GM23248 (cell line): ENCODE data around the gene PHRF1. TPM values are rescaled to one million over a fixed set of nuclear protein-coding genes. Genes with fewer than 3 reads are reported as not detected.

Source experiments
- DNase-seq: peaks from one replicate; pipeline ENCODE4 v3.0.0-alpha.2; 2015
- H2AFZ ChIP-seq: fragments of 200-600 bp; sonication (generic); 2 replicates; pipeline ENCODE4 v1.6.1; 2016; ENCODE audit warnings: antibody characterized with exemption
- H3F3A ChIP-seq: fragments of 200-600 bp; sonication (generic); 2 replicates; pipeline ENCODE4 v1.6.1; 2016; ENCODE audit warnings: mild to moderate bottlenecking, antibody characterized with exemption, mixed run types; ENCODE audit not compliant: insufficient read depth
- H3K27ac ChIP-seq: fragments of 200-600 bp; sonication (generic); 2 replicates; pipeline ENCODE4 v1.5.1; 2016; ENCODE audit warnings: mild to moderate bottlenecking
- H3K27me3 ChIP-seq: fragments of 200-600 bp; sonication (generic); replicated peaks from 2 replicates; pipeline ENCODE4 v1.6.1; 2016; ENCODE audit warnings: mild to moderate bottlenecking; ENCODE audit not compliant: insufficient read depth
- H3K36me3 ChIP-seq: fragments of 200-600 bp; sonication (generic); 2 replicates; pipeline ENCODE4 v1.6.1; 2016; ENCODE audit warnings: low read depth, mild to moderate bottlenecking
- H3K4me1 ChIP-seq: fragments of 200-600 bp; sonication (generic); 2 replicates; pipeline ENCODE4 v1.6.1; 2016; ENCODE audit warnings: mild to moderate bottlenecking; ENCODE audit not compliant: insufficient read depth
- H3K4me2 ChIP-seq: fragments of 200-600 bp; sonication (generic); one replicate; pipeline ENCODE4 v1.6.1; 2016; ENCODE audit warnings: mild to moderate bottlenecking; ENCODE audit not compliant: unreplicated experiment
- H3K4me3 ChIP-seq: fragments of 200-600 bp; sonication (generic); 2 replicates; pipeline ENCODE4 v1.5.1; 2016; ENCODE audit warnings: mild to moderate bottlenecking
- H3K79me2 ChIP-seq: fragments of 200-600 bp; sonication (generic); 2 replicates; pipeline ENCODE4 v1.6.1; 2016; ENCODE audit warnings: mild to moderate bottlenecking; ENCODE audit not compliant: insufficient read depth
- H3K9ac ChIP-seq: fragments of 200-600 bp; sonication (generic); 2 replicates; pipeline ENCODE4 v1.6.1; 2016; ENCODE audit warnings: mild to moderate bottlenecking
- H3K9me2 ChIP-seq: fragments of 200-600 bp; sonication (generic); 2 replicates; pipeline ENCODE4 v1.6.1; 2016; ENCODE audit warnings: mixed run types, mild to moderate bottlenecking, moderate library complexity; ENCODE audit not compliant: insufficient read depth
- H3K9me3 ChIP-seq: fragments of 200-600 bp; sonication (generic); one replicate; pipeline ENCODE4 v1.6.1; 2017; ENCODE audit warnings: low read depth
- H4K20me1 ChIP-seq: fragments of 200-600 bp; sonication (generic); 2 replicates; pipeline ENCODE4 v1.6.0; 2016; ENCODE audit not compliant: insufficient read depth
- EZH2 ChIP-seq: fragments of 200-600 bp; sonication (generic); IDR thresholded peaks from 2 replicates; pipeline ENCODE4 v1.6.1; 2018; ENCODE audit warnings: antibody characterized with exemption, mild to moderate bottlenecking; ENCODE audit not compliant: insufficient read depth, poor library complexity, severe bottlenecking
- EZH2phosphoT487 ChIP-seq: fragments of 200-600 bp; sonication (generic); IDR thresholded peaks from 2 replicates; pipeline ENCODE4 v1.6.1; 2018; ENCODE audit warnings: antibody characterized with exemption, moderate library complexity, mild to moderate bottlenecking, low read depth; ENCODE audit not compliant: insufficient read depth
- WGBS, 2 experiments: methylation state at CpG; one replicate each; pipeline ENCODE4 v1.1.6; 2015 to 2017; ENCODE audit warnings: low lambda C conversion rate in 2 of 2, low coverage in 1 of 2; ENCODE audit errors: missing lambda C conversion rate in 2 of 2; 5-methylcytosine and 5-hydroxymethylcytosine counted together
- in situ Hi-C: fragments of 300-500 bp; cut with MboI; formaldehyde crosslinking; loops from 2 replicates; pipeline ENCODE4 v1.15.0; 2020
- polyA plus RNA-seq: library from polyadenylated mRNA; unstranded; fragments of >200 nt; fragmentation: Nextera tagmentation; extraction: Ambion mirVana; gene quantifications from 2 replicates; pipeline ENCODE4 v1.2.1, GENCODE V29; 2016
- total RNA-seq: library from RNA; depleted of rRNA; stranded (reverse); fragments of >200 nt; shearing (Covaris generic); gene quantifications from 2 replicates; pipeline ENCODE4 v1.2.3, GENCODE V29; 2014

Gene PHRF1
- total and polyA plus RNA-seq, 2 experiments from 2014 or later, result 10.9 to 27.7 TPM

GRCh38 chr11:575313-575995 lies 816 bp upstream of the PHRF1 start:
- Histone ChIP-seq H4K20me1 (peaks cover 15% of the 10 kb centered on the region; the same call in 1 of the 2 replicates), H3K27ac (no peak overlapping the region), H3K9ac (peak overlapping the region; percentile 70), H3K36me3 (no peaks in the 10 kb centered on the region), H3K27me3 (no peaks in the 10 kb centered on the region), H3K4me3 (peak overlapping the region; percentile 82), H3F3A (peaks cover 10% of the 10 kb centered on the region), H3K9me2 (no peaks in the 10 kb centered on the region), H3K4me1 (peaks cover 23% of the 10 kb centered on the region), H3K9me3 (no peaks in the 10 kb centered on the region), H2AFZ (peak overlapping the region; percentile 81), H3K4me2 (peak overlapping the region; percentile 88), H3K79me2 (peaks cover 38% of the 10 kb centered on the region)
- 1 to 2% methylated on average over 71 to 73 of the region's 81 CpGs for WGBS, 2 experiments
- TF ChIP-seq EZH2phosphoT487, result no peak
- TF ChIP-seq EZH2, result no peak
- peak; percentile 80 for DNase-seq
- in situ Hi-C loops, result no loop called here

- Histone ChIP-seq H3K9me3 (no peaks in the 10 kb centered on the region), H3F3A (peaks cover 10% of the 10 kb centered on the region), H3K4me2 (peak overlapping the region; percentile 98), H3K4me1 (peaks cover 23% of the 10 kb centered on the region), H3K9ac (peak overlapping the region; percentile 92), H4K20me1 (peaks cover 20% of the 10 kb centered on the region; the same call in 1 of the 2 replicates), H3K79me2 (peaks cover 53% of the 10 kb centered on the region), H3K9me2 (no peaks in the 10 kb centered on the region), H3K4me3 (peak overlapping the region; percentile 92), H2AFZ (no peak overlapping the region), H3K27ac (peak overlapping the region; percentile 67), H3K36me3 (no peaks in the 10 kb centered on the region; the same call in 1 of the 2 replicates), H3K27me3 (no peaks in the 10 kb centered on the region)
- in situ Hi-C loops, result no loop called here
- TF ChIP-seq EZH2, result no peak
- no peak for TF ChIP-seq EZH2phosphoT487
- WGBS, 2 experiments, result 7% methylated on average over 29 to 31 of the region's 48 CpGs
- peak; percentile 46 for DNase-seq
These were observed 741 bp downstream of the PHRF1 start for GRCh38 chr11:576811-577610.

GRCh38 chr11:577611-577894 lies 1.3 kb downstream of the PHRF1 start:
- H2AFZ ChIP-seq, result no peak overlapping the region
- DNase-seq, result no peak
- H3F3A ChIP-seq, result peaks cover 10% of the 10 kb centered on the region
- no peaks in the 10 kb centered on the region for H3K9me2 ChIP-seq
- H3K4me2 ChIP-seq, result peak overlapping the region; percentile 98
- no peaks in the 10 kb centered on the region for H3K9me3 ChIP-seq
- peaks cover 23% of the 10 kb centered on the region for H3K4me1 ChIP-seq
- no peaks in the 10 kb centered on the region; the same call in 1 of the 2 replicates for H3K36me3 ChIP-seq
- TF ChIP-seq EZH2phosphoT487, result no peak
- TF ChIP-seq EZH2, result no peak
- H3K4me3 ChIP-seq, result peak overlapping the region; percentile 92
- peaks cover 59% of the 10 kb centered on the region for H3K79me2 ChIP-seq
- peak overlapping the region; percentile 67 for H3K27ac ChIP-seq
- peaks cover 20% of the 10 kb centered on the region; the same call in 1 of the 2 replicates for H4K20me1 ChIP-seq
- H3K9ac ChIP-seq, result peak overlapping the region; percentile 92
- in situ Hi-C loops, result no loop called here
- 36 to 49% methylated on average over 6 of the region's 6 CpGs for WGBS, 2 experiments
- H3K27me3 ChIP-seq, result no peaks in the 10 kb centered on the region

DNA sequence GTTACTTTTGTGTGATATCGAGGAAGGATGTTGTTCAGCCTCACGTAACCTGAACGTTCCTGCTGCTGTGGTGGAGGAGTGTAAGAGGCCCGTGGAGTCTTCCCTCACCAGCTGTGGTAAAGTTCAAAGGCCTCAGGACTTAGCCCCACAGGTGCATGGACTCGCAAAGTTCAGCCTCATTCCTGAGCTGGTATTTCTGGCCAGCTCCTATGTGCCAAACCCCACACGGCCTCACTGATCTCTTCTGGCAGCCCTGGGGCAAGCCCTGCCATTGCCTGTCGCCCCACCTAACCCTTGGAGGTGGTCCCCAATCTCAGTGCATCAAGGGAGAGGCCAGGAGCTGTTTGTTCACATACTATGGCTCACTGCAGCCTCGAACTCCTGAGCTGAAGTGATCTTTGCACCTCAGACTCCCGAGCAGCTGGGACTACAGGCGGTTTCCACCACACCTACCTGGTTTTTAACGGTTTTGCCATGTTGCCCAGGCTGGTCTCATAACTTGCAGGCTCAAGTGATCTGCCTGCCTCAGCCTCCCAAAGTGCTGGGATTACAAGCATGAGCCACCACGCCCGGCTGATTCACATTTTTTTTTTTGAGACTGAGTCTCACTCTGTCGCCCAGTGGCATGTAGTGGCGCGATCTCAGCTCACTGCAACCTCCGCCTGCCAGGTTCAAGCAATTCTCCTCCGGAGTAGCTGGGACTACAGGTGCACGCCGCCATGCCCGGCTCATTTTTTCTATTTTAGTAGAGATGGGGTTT lies 2.2 kb downstream of the PHRF1 start:
- H3K9me3 ChIP-seq, result no peaks in the 10 kb centered on the region
- H3K9me2 ChIP-seq, result no peaks in the 10 kb centered on the region
- WGBS, 2 experiments, result 59 to 62% methylated on average over 21 of the region's 21 CpGs
- H3K27ac ChIP-seq, result peak overlapping the region; percentile 13; the same call in 1 of the 2 replicates
- no peak overlapping the region for H2AFZ ChIP-seq
- H3K36me3 ChIP-seq, result no peaks in the 10 kb centered on the region; the same call in 1 of the 2 replicates
- H3K79me2 ChIP-seq, result peaks cover 68% of the 10 kb centered on the region
- peaks cover 21% of the 10 kb centered on the region for H3K4me1 ChIP-seq
- H3K27me3 ChIP-seq, result no peaks in the 10 kb centered on the region
- peak overlapping the region; percentile 98 for H3K4me2 ChIP-seq
- H3K4me3 ChIP-seq, result peak overlapping the region; percentile 92
- no peak for DNase-seq
- H4K20me1 ChIP-seq, result peaks cover 20% of the 10 kb centered on the region; the same call in 1 of the 2 replicates
- H3K9ac ChIP-seq, result peak overlapping the region; percentile 92
- TF ChIP-seq EZH2 (no peak), EZH2phosphoT487 (no peak)
- peaks cover 10% of the 10 kb centered on the region for H3F3A ChIP-seq
- in situ Hi-C loops, result no loop called here
